HCT116 (cell line): ENCODE results near the gene TMEM168. TPM values are rescaled to one million over a fixed set of nuclear protein-coding genes. Genes with fewer than 3 reads are reported as not detected.

Experiments used
- ATAC-seq: fragments of 200-7000 bp; cut with Tn5 transposase; 2 replicates; pipeline ENCODE4 v1.9.1; 2020; ENCODE audit warnings: mild to moderate bottlenecking, moderate library complexity
- BruUV-seq: library from RNA; stranded (reverse); fragments of 400-500 nt; replicated peaks from 2 replicates; lab custom pipeline; 2021; lab: Mats Ljungman, UMichigan
- CTCF ChIA-PET: fragments of 300-600 bp; sonication (Branson Sonifier 250); formaldehyde crosslinking; loops from one replicate; lab custom pipeline; 2021; ENCODE audit warnings: antibody characterized with exemption; lab: Charles Lee
- POLR2A ChIA-PET: fragments of 300-600, 350-600 bp; sonication (Branson Sonifier 250); formaldehyde crosslinking; loops from one replicate; lab custom pipeline; 2021; ENCODE audit warnings: antibody characterized with exemption; lab: Charles Lee
- RAD21 ChIA-PET, 2 experiments: fragments of 300-600 bp; sonication (Branson Sonifier 250); formaldehyde crosslinking; loops; one replicate each; lab custom pipeline; 2023; ENCODE audit warnings: low total read pairs in 2 of 2; ENCODE audit not compliant: uncharacterized antibody in 2 of 2, unreplicated experiment in 2 of 2, low non-redundant PET in 1 of 2; lab: Charles Lee
- DNase-seq: peaks from one replicate; pipeline ENCODE4 v3.0.0-alpha.2; 2010; ENCODE audit warnings: low read depth, low spot score
- H2AFZ ChIP-seq: fragments of 200-600 bp; shearing (Covaris generic), sonication (generic); 2 replicates; pipeline ENCODE4 v1.6.1; 2017; ENCODE audit warnings: low read depth, mixed run types, mixed read lengths, antibody characterized with exemption, low read length; ENCODE audit not compliant: poor library complexity, severe bottlenecking
- H3K27ac ChIP-seq: 2 replicates; pipeline ENCODE4 v1.5.1; 2012; ENCODE audit warnings: low read depth, low read length
- H3K27me3 ChIP-seq: fragments of 200-600 bp; sonication (generic); 2 replicates; pipeline ENCODE4 v1.6.1; 2016; ENCODE audit warnings: mixed run types, low read length, mixed read lengths; ENCODE audit not compliant: insufficient read depth
- H3K36me3 ChIP-seq, 2 experiments: fragments of 200-500 bp in 1 of 2; fragments of 200-600 bp in 1 of 2; sonication (Bioruptor generic) in 1 of 2; sonication (generic) in 1 of 2; 2 replicates each; pipeline versions ENCODE4 v1.5.1 to v1.6.1; 2014 to 2016; ENCODE audit warnings: low read length in 2 of 2, inconsistent platforms in 1 of 2, mixed read lengths in 1 of 2, mixed run types in 1 of 2; ENCODE audit not compliant: insufficient read depth in 2 of 2, control insufficient read depth in 1 of 2
- H3K4me1 ChIP-seq, 2 experiments: fragments of 200-600 bp in 1 of 2; sonication (generic) in 1 of 2; 2 replicates each; pipeline versions ENCODE4 v1.5.1 to v1.6.1; 2012 to 2017; ENCODE audit warnings: low read length in 2 of 2, inconsistent platforms in 1 of 2, mild to moderate bottlenecking in 1 of 2, mixed read lengths in 1 of 2, mixed run types in 1 of 2, moderate library complexity in 1 of 2; ENCODE audit not compliant: insufficient read depth in 2 of 2, control insufficient read depth in 1 of 2
- H3K4me2 ChIP-seq: fragments of 200-600 bp; sonication (generic); 2 replicates; pipeline ENCODE4 v1.6.1; 2017; ENCODE audit warnings: mixed run types, low read length, mixed read lengths
- H3K4me3 ChIP-seq, 2 experiments: fragments of 200-600 bp in 1 of 2; sonication (generic) in 1 of 2; replicated peaks in 1 of 2; 2 replicates each; pipeline ENCODE4 v1.5.1; 2011 to 2016; ENCODE audit warnings: low read length in 2 of 2, control low read depth in 1 of 2, low read depth in 1 of 2, mild to moderate bottlenecking in 1 of 2, mixed read lengths in 1 of 2, mixed run types in 1 of 2
- H3K79me2 ChIP-seq: fragments of 200-600 bp; sonication (generic); 2 replicates; pipeline ENCODE4 v1.6.1; 2017; ENCODE audit warnings: mild to moderate bottlenecking, mixed run types, low read length, moderate library complexity, mixed read lengths; ENCODE audit not compliant: insufficient read depth
- H3K9ac ChIP-seq: fragments of 200-600 bp; sonication (generic); 2 replicates; pipeline ENCODE4 v1.6.1; 2016; ENCODE audit warnings: low read length, mixed read lengths
- H3K9me2 ChIP-seq: fragments of 200-600 bp; sonication (generic), shearing (Covaris generic); 2 replicates; pipeline ENCODE4 v1.6.1; 2017; ENCODE audit warnings: mixed run types, mild to moderate bottlenecking, moderate library complexity; ENCODE audit not compliant: insufficient read depth
- H3K9me3 ChIP-seq, 2 experiments: fragments of 200-500 bp in 1 of 2; fragments of 200-600 bp in 1 of 2; sonication (Bioruptor generic) in 1 of 2; sonication (generic) in 1 of 2; 2 replicates each; pipeline ENCODE4 v1.6.1; 2014 to 2017; ENCODE audit warnings: low read length in 2 of 2, mixed read lengths in 2 of 2, inconsistent platforms in 1 of 2, low read depth in 1 of 2, mild to moderate bottlenecking in 1 of 2, mixed run types in 1 of 2, moderate library complexity in 1 of 2; ENCODE audit not compliant: control insufficient read depth in 1 of 2, insufficient read depth in 1 of 2
- H4K20me1 ChIP-seq: fragments of 200-600 bp; sonication (generic), shearing (Covaris generic); 2 replicates; pipeline ENCODE4 v1.6.1; 2017; ENCODE audit warnings: mixed run types, mild to moderate bottlenecking, moderate library complexity; ENCODE audit not compliant: insufficient read depth
- CBX3 ChIP-seq: IDR thresholded peaks from 2 replicates; pipeline ENCODE4 v1.6.1; 2012; ENCODE audit warnings: low read depth
- CEBPB ChIP-seq: IDR thresholded peaks from 2 replicates; pipeline ENCODE4 v1.6.1; 2012; ENCODE audit warnings: low read depth
- EGR1 ChIP-seq: IDR thresholded peaks from 2 replicates; pipeline ENCODE4 v1.6.1; 2012; ENCODE audit warnings: low read depth
- EZH2 ChIP-seq: fragments of 200-600 bp; sonication (generic); IDR thresholded peaks from 2 replicates; pipeline ENCODE4 v1.6.1; 2017; ENCODE audit warnings: antibody characterized with exemption, mixed run types
- EZH2phosphoT487 ChIP-seq: fragments of 200-600 bp; IDR thresholded peaks from 2 replicates; pipeline ENCODE4 v1.6.1; 2018; ENCODE audit warnings: antibody characterized with exemption, borderline replicate concordance
- FOSL1 ChIP-seq: IDR thresholded peaks from 2 replicates; pipeline ENCODE4 v1.6.1; 2012; ENCODE audit warnings: low read depth
- JUND ChIP-seq: IDR thresholded peaks from 2 replicates; pipeline ENCODE4 v1.6.1; 2012
- RAD21 ChIP-seq: IDR thresholded peaks from 2 replicates; pipeline ENCODE4 v1.6.1; 2012; ENCODE audit warnings: low read depth, mild to moderate bottlenecking
- REST ChIP-seq: IDR thresholded peaks from 2 replicates; pipeline ENCODE4 v1.6.1; 2012; ENCODE audit warnings: low read depth
- ZNF274 ChIP-seq: fragments of 200-500 bp; sonication (Bioruptor generic); IDR thresholded peaks from 2 replicates; pipeline ENCODE4 v1.6.1; 2014; ENCODE audit warnings: mild to moderate bottlenecking, low read depth, low read length, inconsistent platforms
- intact Hi-C: fragments of 100-400 bp; cut with micrococcal nuclease; formaldehyde crosslinking; loops from 2 replicates; pipeline ENCODE4 v1.10.0; 2022
- total RNA-seq: library from RNA; stranded (reverse); gene quantifications from one replicate; pipeline ENCODE4 v1.2.1, GENCODE V29; 2021; ENCODE audit not compliant: unreplicated experiment
- TF ChIP-seq, protein P1 (sequence below): IDR thresholded peaks from 2 replicates; pipeline ENCODE4 v1.6.1; 2011; ENCODE audit warnings: mild to moderate bottlenecking, low read length, moderate library complexity; ENCODE audit not compliant: insufficient replicate concordance; ENCODE audit errors: extremely low read depth
- TF ChIP-seq, protein P2 (sequence below): IDR thresholded peaks from 2 replicates; pipeline ENCODE4 v1.6.1; 2012

TMEM168 gene
- total RNA-seq, 1 experiment from 2014 or later, result 16.5 TPM

DNA sequence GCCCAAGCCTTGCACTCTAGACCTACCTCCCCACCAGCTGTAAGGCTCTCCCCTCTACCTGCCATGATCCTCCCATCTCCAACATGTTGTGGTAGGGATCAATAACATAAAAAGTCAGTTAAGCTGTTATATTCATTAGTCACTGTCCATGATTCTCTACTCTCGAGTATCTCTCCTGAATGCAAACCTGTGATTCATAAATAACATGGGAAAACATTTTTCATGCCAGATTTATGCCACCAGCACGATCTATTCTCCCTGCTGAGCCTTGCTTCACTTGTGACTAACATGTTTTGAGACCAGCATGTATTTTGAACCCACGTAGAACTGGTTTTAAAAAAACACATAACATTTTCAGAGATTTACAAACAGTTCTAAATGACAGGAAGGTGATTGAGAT is 30.3 kb downstream of the TMEM168 start:
- H3K79me2 ChIP-seq, result no peaks in the 10 kb centered on the region
- no peaks in the 10 kb centered on the region for H3K4me1 ChIP-seq
- RAD21 ChIA-PET, result no interaction called here
- no peak overlapping the region for H3K27ac ChIP-seq
- CTCF ChIA-PET, result no interaction called here
- no peaks in the 10 kb centered on the region for H3K27me3 ChIP-seq
- no TSS peak for BruUV-seq
- POLR2A ChIA-PET, result no interaction called here
- H4K20me1 ChIP-seq, result no peaks in the 10 kb centered on the region
- H3K4me2 ChIP-seq, result no peak overlapping the region
- H3K36me3 ChIP-seq, result no peaks in the 10 kb centered on the region
- H3K9me3 ChIP-seq, result no peaks in the 10 kb centered on the region
- H3K4me3 ChIP-seq, result no peak overlapping the region
- H2AFZ ChIP-seq, result no peak overlapping the region
- ATAC-seq, result no peak
- intact Hi-C loops, result no loop called here
- H3K9me2 ChIP-seq, result no peaks in the 10 kb centered on the region
- TF ChIP-seq EZH2phosphoT487 (no peak), RAD21 (no peak), FOSL1 (no peak), CBX3 (no peak)
- TF ChIP-seq, protein P1, sequence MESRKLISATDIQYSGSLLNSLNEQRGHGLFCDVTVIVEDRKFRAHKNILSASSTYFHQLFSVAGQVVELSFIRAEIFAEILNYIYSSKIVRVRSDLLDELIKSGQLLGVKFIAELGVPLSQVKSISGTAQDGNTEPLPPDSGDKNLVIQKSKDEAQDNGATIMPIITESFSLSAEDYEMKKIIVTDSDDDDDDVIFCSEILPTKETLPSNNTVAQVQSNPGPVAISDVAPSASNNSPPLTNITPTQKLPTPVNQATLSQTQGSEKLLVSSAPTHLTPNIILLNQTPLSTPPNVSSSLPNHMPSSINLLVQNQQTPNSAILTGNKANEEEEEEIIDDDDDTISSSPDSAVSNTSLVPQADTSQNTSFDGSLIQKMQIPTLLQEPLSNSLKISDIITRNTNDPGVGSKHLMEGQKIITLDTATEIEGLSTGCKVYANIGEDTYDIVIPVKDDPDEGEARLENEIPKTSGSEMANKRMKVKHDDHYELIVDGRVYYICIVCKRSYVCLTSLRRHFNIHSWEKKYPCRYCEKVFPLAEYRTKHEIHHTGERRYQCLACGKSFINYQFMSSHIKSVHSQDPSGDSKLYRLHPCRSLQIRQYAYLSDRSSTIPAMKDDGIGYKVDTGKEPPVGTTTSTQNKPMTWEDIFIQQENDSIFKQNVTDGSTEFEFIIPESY, result no peak
- TF ChIP-seq, protein P2, sequence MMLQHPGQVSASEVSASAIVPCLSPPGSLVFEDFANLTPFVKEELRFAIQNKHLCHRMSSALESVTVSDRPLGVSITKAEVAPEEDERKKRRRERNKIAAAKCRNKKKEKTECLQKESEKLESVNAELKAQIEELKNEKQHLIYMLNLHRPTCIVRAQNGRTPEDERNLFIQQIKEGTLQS, result no peak
- no peak overlapping the region for H3K9ac ChIP-seq
- DNase-seq, result no peak

GRCh38 chr7:112757337-112757736 is 32.9 kb downstream of the TMEM168 start:
- DNase-seq, result no peak
- Histone ChIP-seq H3K79me2 (no peaks in the 10 kb centered on the region), H3K9me2 (no peaks in the 10 kb centered on the region), H3K4me1 (no peaks in the 10 kb centered on the region), H3K9me3 (no peaks in the 10 kb centered on the region), H3K4me3 (no peak overlapping the region), H3K27me3 (no peaks in the 10 kb centered on the region), H3K27ac (no peak overlapping the region), H4K20me1 (no peaks in the 10 kb centered on the region), H2AFZ (no peak overlapping the region), H3K9ac (no peak overlapping the region), H3K36me3 (no peaks in the 10 kb centered on the region), H3K4me2 (no peak overlapping the region)
- no TSS peak for BruUV-seq
- no peak for ATAC-seq
- TF ChIP-seq EGR1, result no peak
- TF ChIP-seq REST, result no peak
- TF ChIP-seq JUND, result no peak
- TF ChIP-seq ZNF274, result no peak
- TF ChIP-seq EZH2, result no peak
- no peak for TF ChIP-seq FOSL1
- TF ChIP-seq, protein P1, result no peak
- no peak for TF ChIP-seq CEBPB
- ChIA-PET CTCF (no interaction called here), POLR2A (no interaction called here), RAD21 (no interaction called here)
- intact Hi-C loops, result no loop called here
